HCT116 (cell line): ENCODE data around the gene SLC4A7. TPM values are rescaled to one million over a fixed set of nuclear protein-coding genes. Genes with fewer than 3 reads are reported as not detected.

Experiments used
- ATAC-seq: fragments of 200-7000 bp; cut with Tn5 transposase; 2 replicates; pipeline ENCODE4 v1.9.1; 2020; ENCODE audit warnings: mild to moderate bottlenecking, moderate library complexity
- BruUV-seq: library from RNA; stranded (reverse); fragments of 400-500 nt; replicated peaks from 2 replicates; lab custom pipeline; 2021; lab: Mats Ljungman, UMichigan
- CTCF ChIA-PET: fragments of 300-600 bp; sonication (Branson Sonifier 250); formaldehyde crosslinking; loops from one replicate; lab custom pipeline; 2021; ENCODE audit warnings: antibody characterized with exemption; lab: Charles Lee
- POLR2A ChIA-PET: fragments of 300-600, 350-600 bp; sonication (Branson Sonifier 250); formaldehyde crosslinking; loops from one replicate; lab custom pipeline; 2021; ENCODE audit warnings: antibody characterized with exemption; lab: Charles Lee
- RAD21 ChIA-PET, 2 experiments: fragments of 300-600 bp; sonication (Branson Sonifier 250); formaldehyde crosslinking; loops; one replicate each; lab custom pipeline; 2023; ENCODE audit warnings: low total read pairs in 2 of 2; ENCODE audit not compliant: uncharacterized antibody in 2 of 2, unreplicated experiment in 2 of 2, low non-redundant PET in 1 of 2; lab: Charles Lee
- DNase-seq: peaks from one replicate; pipeline ENCODE4 v3.0.0-alpha.2; 2010; ENCODE audit warnings: low read depth, low spot score
- H2AFZ ChIP-seq: fragments of 200-600 bp; shearing (Covaris generic), sonication (generic); 2 replicates; pipeline ENCODE4 v1.6.1; 2017; ENCODE audit warnings: low read depth, mixed run types, mixed read lengths, antibody characterized with exemption, low read length; ENCODE audit not compliant: poor library complexity, severe bottlenecking
- H3K27ac ChIP-seq: 2 replicates; pipeline ENCODE4 v1.5.1; 2012; ENCODE audit warnings: low read depth, low read length
- H3K27me3 ChIP-seq: fragments of 200-600 bp; sonication (generic); 2 replicates; pipeline ENCODE4 v1.6.1; 2016; ENCODE audit warnings: mixed run types, low read length, mixed read lengths; ENCODE audit not compliant: insufficient read depth
- H3K36me3 ChIP-seq, 2 experiments: fragments of 200-500 bp in 1 of 2; fragments of 200-600 bp in 1 of 2; sonication (Bioruptor generic) in 1 of 2; sonication (generic) in 1 of 2; 2 replicates each; pipeline versions ENCODE4 v1.5.1 to v1.6.1; 2014 to 2016; ENCODE audit warnings: low read length in 2 of 2, inconsistent platforms in 1 of 2, mixed read lengths in 1 of 2, mixed run types in 1 of 2; ENCODE audit not compliant: insufficient read depth in 2 of 2, control insufficient read depth in 1 of 2
- H3K4me1 ChIP-seq, 2 experiments: fragments of 200-600 bp in 1 of 2; sonication (generic) in 1 of 2; 2 replicates each; pipeline versions ENCODE4 v1.5.1 to v1.6.1; 2012 to 2017; ENCODE audit warnings: low read length in 2 of 2, inconsistent platforms in 1 of 2, mild to moderate bottlenecking in 1 of 2, mixed read lengths in 1 of 2, mixed run types in 1 of 2, moderate library complexity in 1 of 2; ENCODE audit not compliant: insufficient read depth in 2 of 2, control insufficient read depth in 1 of 2
- H3K4me2 ChIP-seq: fragments of 200-600 bp; sonication (generic); 2 replicates; pipeline ENCODE4 v1.6.1; 2017; ENCODE audit warnings: mixed run types, low read length, mixed read lengths
- H3K4me3 ChIP-seq, 2 experiments: fragments of 200-600 bp in 1 of 2; sonication (generic) in 1 of 2; replicated peaks in 1 of 2; 2 replicates each; pipeline ENCODE4 v1.5.1; 2011 to 2016; ENCODE audit warnings: low read length in 2 of 2, control low read depth in 1 of 2, low read depth in 1 of 2, mild to moderate bottlenecking in 1 of 2, mixed read lengths in 1 of 2, mixed run types in 1 of 2
- H3K79me2 ChIP-seq: fragments of 200-600 bp; sonication (generic); 2 replicates; pipeline ENCODE4 v1.6.1; 2017; ENCODE audit warnings: mild to moderate bottlenecking, mixed run types, low read length, moderate library complexity, mixed read lengths; ENCODE audit not compliant: insufficient read depth
- H3K9ac ChIP-seq: fragments of 200-600 bp; sonication (generic); 2 replicates; pipeline ENCODE4 v1.6.1; 2016; ENCODE audit warnings: low read length, mixed read lengths
- H3K9me2 ChIP-seq: fragments of 200-600 bp; sonication (generic), shearing (Covaris generic); 2 replicates; pipeline ENCODE4 v1.6.1; 2017; ENCODE audit warnings: mixed run types, mild to moderate bottlenecking, moderate library complexity; ENCODE audit not compliant: insufficient read depth
- H3K9me3 ChIP-seq, 2 experiments: fragments of 200-500 bp in 1 of 2; fragments of 200-600 bp in 1 of 2; sonication (Bioruptor generic) in 1 of 2; sonication (generic) in 1 of 2; 2 replicates each; pipeline ENCODE4 v1.6.1; 2014 to 2017; ENCODE audit warnings: low read length in 2 of 2, mixed read lengths in 2 of 2, inconsistent platforms in 1 of 2, low read depth in 1 of 2, mild to moderate bottlenecking in 1 of 2, mixed run types in 1 of 2, moderate library complexity in 1 of 2; ENCODE audit not compliant: control insufficient read depth in 1 of 2, insufficient read depth in 1 of 2
- H4K20me1 ChIP-seq: fragments of 200-600 bp; sonication (generic), shearing (Covaris generic); 2 replicates; pipeline ENCODE4 v1.6.1; 2017; ENCODE audit warnings: mixed run types, mild to moderate bottlenecking, moderate library complexity; ENCODE audit not compliant: insufficient read depth
- CEBPB ChIP-seq: IDR thresholded peaks from 2 replicates; pipeline ENCODE4 v1.6.1; 2012; ENCODE audit warnings: low read depth
- EGR1 ChIP-seq: IDR thresholded peaks from 2 replicates; pipeline ENCODE4 v1.6.1; 2012; ENCODE audit warnings: low read depth
- EZH2phosphoT487 ChIP-seq: fragments of 200-600 bp; IDR thresholded peaks from 2 replicates; pipeline ENCODE4 v1.6.1; 2018; ENCODE audit warnings: antibody characterized with exemption, borderline replicate concordance
- FOSL1 ChIP-seq: IDR thresholded peaks from 2 replicates; pipeline ENCODE4 v1.6.1; 2012; ENCODE audit warnings: low read depth
- RAD21 ChIP-seq: IDR thresholded peaks from 2 replicates; pipeline ENCODE4 v1.6.1; 2012; ENCODE audit warnings: low read depth, mild to moderate bottlenecking
- SIN3A ChIP-seq: IDR thresholded peaks from 2 replicates; pipeline ENCODE4 v1.6.1; 2012; ENCODE audit warnings: low read depth
- SRF ChIP-seq: IDR thresholded peaks from 2 replicates; pipeline ENCODE4 v1.6.1; 2012; ENCODE audit warnings: low read depth
- TCF7L2 ChIP-seq: IDR thresholded peaks from 2 replicates; pipeline ENCODE4 v1.7.0; 2011; ENCODE audit warnings: borderline replicate concordance, inconsistent platforms; ENCODE audit not compliant: insufficient read depth, insufficient read length; ENCODE audit errors: extremely low read depth
- YY1 ChIP-seq: IDR thresholded peaks from 2 replicates; pipeline ENCODE4 v1.6.1; 2011; ENCODE audit warnings: low read length, low read depth, moderate library complexity, mild to moderate bottlenecking; ENCODE audit not compliant: insufficient replicate concordance; ENCODE audit errors: extremely low read depth
- ZNF274 ChIP-seq: fragments of 200-500 bp; sonication (Bioruptor generic); IDR thresholded peaks from 2 replicates; pipeline ENCODE4 v1.6.1; 2014; ENCODE audit warnings: mild to moderate bottlenecking, low read depth, low read length, inconsistent platforms
- intact Hi-C: fragments of 100-400 bp; cut with micrococcal nuclease; formaldehyde crosslinking; loops from 2 replicates; pipeline ENCODE4 v1.10.0; 2022
- total RNA-seq: library from RNA; stranded (reverse); gene quantifications from one replicate; pipeline ENCODE4 v1.2.1, GENCODE V29; 2021; ENCODE audit not compliant: unreplicated experiment
- TF ChIP-seq, protein P1 (sequence below): IDR thresholded peaks from 2 replicates; pipeline ENCODE4 v1.6.1; 2011; ENCODE audit warnings: mild to moderate bottlenecking, low read length, moderate library complexity; ENCODE audit not compliant: insufficient replicate concordance; ENCODE audit errors: extremely low read depth

The SLC4A7 gene
- total RNA-seq, 1 experiment from 2014 or later, result 37.6 TPM

DNA sequence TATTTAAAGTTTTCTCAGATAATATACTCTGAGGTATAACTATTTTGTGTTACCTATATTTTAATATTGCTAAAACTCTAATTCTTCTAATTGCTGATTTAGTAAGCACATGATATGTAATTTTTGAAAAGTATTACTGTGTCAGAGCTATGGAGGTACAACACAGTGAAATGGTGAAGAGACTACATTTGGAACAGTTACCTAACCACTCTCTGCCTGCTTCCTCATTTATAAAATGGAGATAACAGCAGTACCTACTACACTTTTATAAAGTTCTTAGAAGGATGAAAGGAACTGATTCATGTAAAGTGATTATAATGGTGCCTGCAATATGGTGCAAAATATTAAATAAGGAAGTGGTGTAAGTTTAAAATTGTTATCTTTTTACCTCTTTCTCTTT lies 98.7 kb downstream of the SLC4A7 start:
- RAD21 ChIA-PET, result no interaction called here
- TF ChIP-seq FOSL1 (no peak), TCF7L2 (no peak), SRF (no peak), RAD21 (no peak), EGR1 (no peak), CEBPB (no peak), EZH2phosphoT487 (no peak), SIN3A (no peak), YY1 (no peak), ZNF274 (no peak)
- TF ChIP-seq, protein P1, sequence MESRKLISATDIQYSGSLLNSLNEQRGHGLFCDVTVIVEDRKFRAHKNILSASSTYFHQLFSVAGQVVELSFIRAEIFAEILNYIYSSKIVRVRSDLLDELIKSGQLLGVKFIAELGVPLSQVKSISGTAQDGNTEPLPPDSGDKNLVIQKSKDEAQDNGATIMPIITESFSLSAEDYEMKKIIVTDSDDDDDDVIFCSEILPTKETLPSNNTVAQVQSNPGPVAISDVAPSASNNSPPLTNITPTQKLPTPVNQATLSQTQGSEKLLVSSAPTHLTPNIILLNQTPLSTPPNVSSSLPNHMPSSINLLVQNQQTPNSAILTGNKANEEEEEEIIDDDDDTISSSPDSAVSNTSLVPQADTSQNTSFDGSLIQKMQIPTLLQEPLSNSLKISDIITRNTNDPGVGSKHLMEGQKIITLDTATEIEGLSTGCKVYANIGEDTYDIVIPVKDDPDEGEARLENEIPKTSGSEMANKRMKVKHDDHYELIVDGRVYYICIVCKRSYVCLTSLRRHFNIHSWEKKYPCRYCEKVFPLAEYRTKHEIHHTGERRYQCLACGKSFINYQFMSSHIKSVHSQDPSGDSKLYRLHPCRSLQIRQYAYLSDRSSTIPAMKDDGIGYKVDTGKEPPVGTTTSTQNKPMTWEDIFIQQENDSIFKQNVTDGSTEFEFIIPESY, result no peak
- peaks cover 13 to 24% of the 10 kb centered on the region in 2 experiments; a peak in 2 of 4 replicates for H3K36me3 ChIP-seq

More for the DNA sequence above, 98.7 kb downstream of the SLC4A7 start:
- Histone ChIP-seq H2AFZ (no peak overlapping the region), H3K27ac (no peak overlapping the region), H4K20me1 (no peaks in the 10 kb centered on the region), H3K4me3 (no peak overlapping the region), H3K27me3 (no peaks in the 10 kb centered on the region), H3K4me2 (no peak overlapping the region), H3K9me3 (no peaks in the 10 kb centered on the region), H3K79me2 (no peaks in the 10 kb centered on the region), H3K9ac (no peak overlapping the region), H3K4me1 (no peaks in the 10 kb centered on the region), H3K9me2 (no peaks in the 10 kb centered on the region)
- ChIA-PET CTCF (no interaction called here), POLR2A (no interaction called here)
- ATAC-seq, result no peak
- DNase-seq, result no peak
- BruUV-seq, result no TSS peak
- intact Hi-C loops, result no loop called here
